Panc1 (cell line): ENCODE measurements around the gene TEX22. TPM values are rescaled to one million over a fixed set of nuclear protein-coding genes. Genes with fewer than 3 reads are reported as not detected.

Source experiments
- ATAC-seq: fragments of 200-7000 bp; cut with Tn5 transposase; 2 replicates; pipeline ENCODE4 v1.9.1; 2020; ENCODE audit warnings: mild to moderate bottlenecking, moderate library complexity
- BruUV-seq: library from RNA; stranded (reverse); fragments of 400-500 nt; replicated peaks from 2 replicates; lab custom pipeline; 2021; lab: Mats Ljungman, UMichigan
- CTCF ChIA-PET: fragments of 300-600 bp; sonication (Branson Sonifier 250); formaldehyde crosslinking; loops from one replicate; lab custom pipeline; 2022; ENCODE audit warnings: antibody characterized with exemption; lab: Charles Lee
- POLR2A ChIA-PET: fragments of 300-600 bp; sonication (Branson Sonifier 250); formaldehyde crosslinking; loops from one replicate; lab custom pipeline; 2022; ENCODE audit warnings: antibody characterized with exemption; lab: Charles Lee
- DNase-seq: peaks from one replicate; pipeline ENCODE4 v3.0.0-alpha.2; 2010; ENCODE audit warnings: low read depth, low spot score
- H3K27ac ChIP-seq: 2 replicates; pipeline ENCODE4 v1.5.1; 2011; ENCODE audit warnings: mild to moderate bottlenecking, low read length, inconsistent platforms
- H3K27me3 ChIP-seq: fragments of 200-500 bp; sonication (Bioruptor generic); 2 replicates; pipeline ENCODE4 v1.6.0; 2014; ENCODE audit warnings: low read length, inconsistent platforms; ENCODE audit not compliant: control insufficient read depth, insufficient read depth
- H3K36me3 ChIP-seq: fragments of 200-500 bp; sonication (Bioruptor generic); 2 replicates; pipeline ENCODE4 v1.5.1; 2014; ENCODE audit warnings: inconsistent platforms, mild to moderate bottlenecking, low read length, moderate library complexity; ENCODE audit not compliant: control insufficient read depth, insufficient read depth
- H3K4me1 ChIP-seq: 2 replicates; pipeline ENCODE4 v1.5.1; 2011; ENCODE audit warnings: inconsistent platforms, mild to moderate bottlenecking, low read length, moderate library complexity; ENCODE audit not compliant: control insufficient read depth, insufficient read depth
- H3K4me3 ChIP-seq, 2 experiments: 2 replicates each; pipeline ENCODE4 v1.5.1; 2011 to 2012; ENCODE audit warnings: low read depth in 2 of 2, low read length in 2 of 2, mild to moderate bottlenecking in 2 of 2, inconsistent platforms in 1 of 2, moderate library complexity in 1 of 2
- H3K9me3 ChIP-seq: fragments of 200-500 bp; sonication (Bioruptor generic); 2 replicates; pipeline ENCODE4 v1.5.1; 2014; ENCODE audit warnings: low read depth, mild to moderate bottlenecking, inconsistent platforms, low read length, moderate library complexity; ENCODE audit not compliant: control insufficient read depth, insufficient read depth
- POLR2AphosphoS5 ChIP-seq: IDR thresholded peaks from 2 replicates; pipeline ENCODE4 v1.6.1; 2012; ENCODE audit warnings: mild to moderate bottlenecking, low read depth, low read length, moderate library complexity
- REST ChIP-seq, 2 experiments: IDR thresholded peaks; 2 replicates each; pipeline ENCODE4 v1.6.1; 2011 to 2012; ENCODE audit warnings: low read depth in 2 of 2, control low read depth in 1 of 2, low read length in 1 of 2, mild to moderate bottlenecking in 1 of 2, moderate library complexity in 1 of 2; ENCODE audit not compliant: insufficient read depth in 1 of 2
- SIN3A ChIP-seq: IDR thresholded peaks from 2 replicates; pipeline ENCODE4 v1.6.1; 2012; ENCODE audit warnings: low read depth, mild to moderate bottlenecking, low read length, moderate library complexity, borderline replicate concordance; ENCODE audit not compliant: insufficient read depth
- TCF7L2 ChIP-seq: IDR thresholded peaks from 2 replicates; pipeline ENCODE4 v1.6.1; 2011; ENCODE audit warnings: mild to moderate bottlenecking, low read depth, low read length, inconsistent platforms
- in situ Hi-C: cut with HindIII; loops from 2 replicates; pipeline ENCODE4 v1.10.0; 2016; ENCODE audit warnings: low sequenced_read_pairs, low pct_unique_long_range_greater_than_20kb
- intact Hi-C: fragments of 100-400 bp; cut with micrococcal nuclease; formaldehyde crosslinking; loops from one replicate; pipeline ENCODE4 v1.10.0; 2022; ENCODE audit not compliant: unreplicated experiment
- total RNA-seq: library from RNA; stranded (reverse); gene quantifications from one replicate; pipeline ENCODE4 v1.2.1, GENCODE V29; 2021; ENCODE audit not compliant: unreplicated experiment
- TF ChIP-seq, protein P1 (sequence below): fragments of 450-650 bp; IDR thresholded peaks from 2 replicates; pipeline ENCODE4 v1.5.1; 2017; ENCODE audit warnings: mild to moderate bottlenecking

TEX22 gene
- total RNA-seq, 1 experiment from 2014 or later, result 2.9 TPM

DNA sequence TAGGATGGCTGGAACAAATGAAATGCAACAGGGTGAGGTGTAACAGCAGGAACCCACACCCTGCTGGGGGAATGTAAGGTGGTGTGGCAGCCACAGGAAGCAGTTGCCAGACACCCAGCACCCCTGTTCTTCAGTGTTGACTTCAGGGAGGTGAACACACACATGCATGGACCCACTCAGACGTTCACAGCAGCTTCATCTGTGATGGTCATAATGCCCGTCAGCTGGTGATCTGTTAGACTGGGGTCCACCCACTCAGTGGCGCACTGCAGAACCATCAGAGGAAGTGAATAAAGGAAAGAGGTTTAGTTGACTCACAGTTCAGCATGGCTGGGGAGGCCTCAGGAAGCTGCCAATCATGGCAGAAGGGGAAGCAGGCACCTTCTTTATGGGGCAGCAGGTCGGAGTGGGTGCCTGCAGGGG, 22.7 kb upstream of the TEX22 start:
- BruUV-seq, result no TSS peak
- no peak for DNase-seq
- CTCF ChIA-PET, result no interaction called here
- no peaks in the 10 kb centered on the region for H3K4me1 ChIP-seq
- intact Hi-C loops (loop anchor here (10.0 kb wide), 1 partner anchor 109 kb away; the partner anchor contains the start of gene CRIP1), in situ Hi-C loops (no loop called here)
- H3K27me3 ChIP-seq, result no peaks in the 10 kb centered on the region
- no peak overlapping the region for H3K27ac ChIP-seq
- ATAC-seq, result no peak
- H3K36me3 ChIP-seq, result no peaks in the 10 kb centered on the region
- H3K4me3 ChIP-seq, result no peak overlapping the region
- H3K9me3 ChIP-seq, result no peaks in the 10 kb centered on the region
- TF ChIP-seq TCF7L2, result no peak
- no peak for TF ChIP-seq REST (IDR thresholded peaks at IDR 0.05; ENCODE audit: insufficient read depth in 1 of 2, low read depth in 2 of 2, low read length in 1 of 2)
- no peak for TF ChIP-seq POLR2AphosphoS5
- TF ChIP-seq, protein P1, sequence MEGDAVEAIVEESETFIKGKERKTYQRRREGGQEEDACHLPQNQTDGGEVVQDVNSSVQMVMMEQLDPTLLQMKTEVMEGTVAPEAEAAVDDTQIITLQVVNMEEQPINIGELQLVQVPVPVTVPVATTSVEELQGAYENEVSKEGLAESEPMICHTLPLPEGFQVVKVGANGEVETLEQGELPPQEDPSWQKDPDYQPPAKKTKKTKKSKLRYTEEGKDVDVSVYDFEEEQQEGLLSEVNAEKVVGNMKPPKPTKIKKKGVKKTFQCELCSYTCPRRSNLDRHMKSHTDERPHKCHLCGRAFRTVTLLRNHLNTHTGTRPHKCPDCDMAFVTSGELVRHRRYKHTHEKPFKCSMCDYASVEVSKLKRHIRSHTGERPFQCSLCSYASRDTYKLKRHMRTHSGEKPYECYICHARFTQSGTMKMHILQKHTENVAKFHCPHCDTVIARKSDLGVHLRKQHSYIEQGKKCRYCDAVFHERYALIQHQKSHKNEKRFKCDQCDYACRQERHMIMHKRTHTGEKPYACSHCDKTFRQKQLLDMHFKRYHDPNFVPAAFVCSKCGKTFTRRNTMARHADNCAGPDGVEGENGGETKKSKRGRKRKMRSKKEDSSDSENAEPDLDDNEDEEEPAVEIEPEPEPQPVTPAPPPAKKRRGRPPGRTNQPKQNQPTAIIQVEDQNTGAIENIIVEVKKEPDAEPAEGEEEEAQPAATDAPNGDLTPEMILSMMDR, result no peak
- TF ChIP-seq SIN3A, result no peak
- POLR2A ChIA-PET, result no interaction called here

- DNase-seq, result no peak
- in situ Hi-C loops (no loop called here), intact Hi-C loops (loop anchor here (10.0 kb wide), 1 partner anchor 108 kb away; the partner anchor contains the start of gene CRIP1)
- POLR2A ChIA-PET, result interaction anchor here (0.5 to 0.6 kb wide), 2 partner anchors 16 to 168 kb away, joined by 4 to 14 read pairs; no protein-coding TSS in a partner anchor
- no peaks in the 10 kb centered on the region for H3K9me3 ChIP-seq
- peak; percentile 38 for ATAC-seq
- no TSS peak for BruUV-seq
- no peaks in the 10 kb centered on the region for H3K4me1 ChIP-seq
- no peak overlapping the region for H3K27ac ChIP-seq
- H3K36me3 ChIP-seq, result no peaks in the 10 kb centered on the region
- no peaks in the 10 kb centered on the region for H3K27me3 ChIP-seq
- CTCF ChIA-PET, result no interaction called here
- TF ChIP-seq, protein P1, result no peak
- TF ChIP-seq REST (IDR thresholded peaks at IDR 0.05; ENCODE audit: insufficient read depth in 1 of 2, low read depth in 2 of 2, low read length in 1 of 2) (no peak), SIN3A (no peak), TCF7L2 (no peak), POLR2AphosphoS5 (no peak; the same call in 1 of the 2 replicates)
- H3K4me3 ChIP-seq, result no peak overlapping the region
These were observed 21.6 kb upstream of the TEX22 start for GRCh38 chr14:105376521-105377440.
